Neural cell (in vitro differentiated cells): ENCODE measurements around the gene RAB6C.
"Not testable (repeated sequence)": the region's sequence is repeated elsewhere in the genome, so short reads cannot be mapped to it uniquely, and the experiment has no call there.

Experiments used
- EP300 ChIP-seq: fragments of 450-650 bp; conservative IDR thresholded peaks from 2 replicates; pipeline ENCODE4 v1.6.1; 2014; ENCODE audit warnings: antibody characterized with exemption, mild to moderate bottlenecking, moderate library complexity; ENCODE audit not compliant: poor library complexity, severe bottlenecking
- EZH2 ChIP-seq: fragments of 200-600, 300-800 bp; shearing (Covaris generic), sonication (generic); IDR thresholded peaks from 2 replicates; pipeline ENCODE4 v1.6.1; 2014; ENCODE audit warnings: antibody characterized with exemption, low read length, borderline replicate concordance, mild to moderate bottlenecking; ENCODE audit not compliant: insufficient read depth, poor library complexity, severe bottlenecking
- POLR2AphosphoS5 ChIP-seq: IDR thresholded peaks from 2 replicates; pipeline ENCODE4 v1.6.1; 2012
- RAD21 ChIP-seq: fragments of 450-650 bp; conservative IDR thresholded peaks from 2 replicates; pipeline ENCODE4 v1.6.1; 2014; ENCODE audit warnings: antibody characterized with exemption, mild to moderate bottlenecking, moderate library complexity
- SMC3 ChIP-seq: fragments of 450-650 bp; conservative IDR thresholded peaks from 2 replicates; pipeline ENCODE4 v1.6.1; 2014; ENCODE audit warnings: antibody characterized with exemption, mild to moderate bottlenecking, moderate library complexity; ENCODE audit not compliant: poor library complexity
- TAF1 ChIP-seq: IDR thresholded peaks from 2 replicates; pipeline ENCODE4 v1.6.1; 2012; ENCODE audit warnings: low read depth
- TF ChIP-seq, protein P1 (sequence below): fragments of 450-650 bp; IDR thresholded peaks from 2 replicates; pipeline ENCODE4 v1.5.1; 2014; ENCODE audit warnings: antibody characterized with exemption, mild to moderate bottlenecking, moderate library complexity; ENCODE audit not compliant: poor library complexity, severe bottlenecking

DNA sequence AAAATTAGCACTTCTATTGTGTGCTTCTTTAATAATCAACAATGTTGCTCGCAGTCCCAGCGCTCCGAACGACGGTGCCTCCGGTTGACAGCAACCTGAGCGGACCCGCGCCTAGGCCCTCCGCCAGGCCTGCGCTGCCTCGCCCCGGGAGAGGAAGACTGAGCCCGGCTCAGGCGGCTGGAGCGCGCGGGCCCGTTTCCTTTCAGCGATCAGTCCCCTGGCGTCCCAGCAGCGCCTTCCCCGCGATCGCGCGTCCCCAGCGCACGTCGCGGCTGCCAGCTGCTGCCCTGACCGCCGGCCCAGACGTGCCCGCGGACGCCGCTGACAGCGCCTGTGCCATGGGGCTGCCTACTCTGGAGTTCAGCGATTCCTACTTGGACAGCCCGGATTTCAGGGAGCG, 26.4 kb downstream of the RAB6C start:
- TF ChIP-seq, protein P1, sequence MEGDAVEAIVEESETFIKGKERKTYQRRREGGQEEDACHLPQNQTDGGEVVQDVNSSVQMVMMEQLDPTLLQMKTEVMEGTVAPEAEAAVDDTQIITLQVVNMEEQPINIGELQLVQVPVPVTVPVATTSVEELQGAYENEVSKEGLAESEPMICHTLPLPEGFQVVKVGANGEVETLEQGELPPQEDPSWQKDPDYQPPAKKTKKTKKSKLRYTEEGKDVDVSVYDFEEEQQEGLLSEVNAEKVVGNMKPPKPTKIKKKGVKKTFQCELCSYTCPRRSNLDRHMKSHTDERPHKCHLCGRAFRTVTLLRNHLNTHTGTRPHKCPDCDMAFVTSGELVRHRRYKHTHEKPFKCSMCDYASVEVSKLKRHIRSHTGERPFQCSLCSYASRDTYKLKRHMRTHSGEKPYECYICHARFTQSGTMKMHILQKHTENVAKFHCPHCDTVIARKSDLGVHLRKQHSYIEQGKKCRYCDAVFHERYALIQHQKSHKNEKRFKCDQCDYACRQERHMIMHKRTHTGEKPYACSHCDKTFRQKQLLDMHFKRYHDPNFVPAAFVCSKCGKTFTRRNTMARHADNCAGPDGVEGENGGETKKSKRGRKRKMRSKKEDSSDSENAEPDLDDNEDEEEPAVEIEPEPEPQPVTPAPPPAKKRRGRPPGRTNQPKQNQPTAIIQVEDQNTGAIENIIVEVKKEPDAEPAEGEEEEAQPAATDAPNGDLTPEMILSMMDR = not testable (repeated sequence)
- TF ChIP-seq POLR2AphosphoS5, EP300, SMC3, EZH2, TAF1, RAD21: not testable (repeated sequence)
